Measurements from ENCODE around the gene NDUFB11. TPM values are rescaled to one million over a fixed set of nuclear protein-coding genes. Genes with fewer than 3 reads are reported as not detected.
A peak's percentile ranks its signal among the peaks of the same experiment; 100 is the strongest.
"Not testable (repeated sequence)": the region's sequence is repeated elsewhere in the genome, so short reads cannot be mapped to it uniquely, and the experiment has no call there.

Gene NDUFB11
- total RNA-seq, 2 experiments from 2014 or later: 78.1 to 139 TPM

DNA sequence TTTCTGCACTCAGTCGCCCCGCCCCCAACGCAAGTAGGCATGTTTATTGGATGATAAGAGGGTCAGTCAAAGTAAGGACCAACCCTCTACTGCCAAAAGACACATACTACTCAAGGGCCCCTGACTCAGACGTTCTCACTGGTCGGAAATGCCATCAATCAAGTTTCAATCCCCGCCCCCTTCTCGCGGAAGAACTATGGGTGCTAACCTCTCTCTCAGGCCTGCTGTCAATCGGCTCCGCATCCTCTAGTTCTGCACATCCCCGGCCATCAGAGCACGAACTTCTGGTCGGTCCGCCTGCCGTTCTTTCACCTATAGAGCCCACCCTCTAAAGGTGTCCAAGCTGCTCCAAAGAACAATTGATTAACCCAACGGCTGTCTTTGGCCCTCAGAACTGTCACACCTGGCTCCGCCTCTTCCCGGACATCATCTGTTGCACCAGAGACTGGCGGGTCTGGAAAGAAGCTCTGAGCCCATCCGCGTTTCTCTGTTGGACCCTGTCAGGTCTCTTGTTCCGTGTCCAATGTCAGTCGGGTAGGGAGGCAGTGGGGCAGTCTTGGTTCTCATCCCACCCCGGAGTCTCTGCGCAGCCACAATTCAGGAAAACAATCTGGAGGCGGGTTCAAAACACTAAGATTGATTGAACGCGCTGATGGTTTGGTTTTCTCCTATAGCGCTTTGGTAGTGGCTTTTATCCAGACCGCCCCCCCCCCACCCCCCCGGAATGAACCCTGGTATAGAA, 15.2 kb downstream of the NDUFB11 start:
- POLR2A ChIA-PET: interaction anchor here (0.6 to 0.9 kb wide), 4 partner anchors 9 to 956 kb away, joined by 3 to 4 read pairs (median 3); partner anchors contain the start of genes NDUFB11 and RBM10
- TF ChIP-seq, protein P1, sequence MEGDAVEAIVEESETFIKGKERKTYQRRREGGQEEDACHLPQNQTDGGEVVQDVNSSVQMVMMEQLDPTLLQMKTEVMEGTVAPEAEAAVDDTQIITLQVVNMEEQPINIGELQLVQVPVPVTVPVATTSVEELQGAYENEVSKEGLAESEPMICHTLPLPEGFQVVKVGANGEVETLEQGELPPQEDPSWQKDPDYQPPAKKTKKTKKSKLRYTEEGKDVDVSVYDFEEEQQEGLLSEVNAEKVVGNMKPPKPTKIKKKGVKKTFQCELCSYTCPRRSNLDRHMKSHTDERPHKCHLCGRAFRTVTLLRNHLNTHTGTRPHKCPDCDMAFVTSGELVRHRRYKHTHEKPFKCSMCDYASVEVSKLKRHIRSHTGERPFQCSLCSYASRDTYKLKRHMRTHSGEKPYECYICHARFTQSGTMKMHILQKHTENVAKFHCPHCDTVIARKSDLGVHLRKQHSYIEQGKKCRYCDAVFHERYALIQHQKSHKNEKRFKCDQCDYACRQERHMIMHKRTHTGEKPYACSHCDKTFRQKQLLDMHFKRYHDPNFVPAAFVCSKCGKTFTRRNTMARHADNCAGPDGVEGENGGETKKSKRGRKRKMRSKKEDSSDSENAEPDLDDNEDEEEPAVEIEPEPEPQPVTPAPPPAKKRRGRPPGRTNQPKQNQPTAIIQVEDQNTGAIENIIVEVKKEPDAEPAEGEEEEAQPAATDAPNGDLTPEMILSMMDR (conservative IDR thresholded peaks at IDR 0.05; ENCODE audit: low read length): no peak
- no peak for TF ChIP-seq EZH2phosphoT487 (IDR thresholded peaks at IDR 0.05; ENCODE audit: borderline replicate concordance, low read depth, low read length)
- Histone ChIP-seq H3K4me2 (ENCODE audit: low read length) (peak overlapping the region; percentile 73), H3K27ac (ENCODE audit: low read depth, low read length, poor library complexity, severe bottlenecking) (peak overlapping the region; percentile 66), H3K36me3 (ENCODE audit: insufficient read depth, low read length) (no peaks in the 10 kb centered on the region), H3K9me3 (ENCODE audit: low read length) (no peaks in the 10 kb centered on the region), H3K79me2 (ENCODE audit: insufficient read depth, low read depth, low read length) (no peaks in the 10 kb centered on the region), H3K4me1 (ENCODE audit: insufficient read depth, low read length, poor library complexity, severe bottlenecking) (peaks cover 4% of the 10 kb centered on the region), H2AFZ (ENCODE audit: low read length) (peak overlapping the region; percentile 97), H4K20me1 (ENCODE audit: insufficient read depth, low read length) (no peaks in the 10 kb centered on the region), H3K9me2 (ENCODE audit: insufficient read depth, low read length) (no peaks in the 10 kb centered on the region), H3K4me3 (ENCODE audit: low read depth, low read length, poor library complexity, severe bottlenecking) (peak overlapping the region; percentile 81)
- DNase-seq (ENCODE audit: low spot score): peak; percentile 91
- CTCF ChIA-PET (ENCODE audit: unreplicated experiment): no interaction called here
- intact Hi-C loops (cut with micrococcal nuclease; ENCODE audit: unreplicated experiment): no loop called here
- TSS peak; percentile 88 for BruUV-seq (replicated peaks)

DNA sequence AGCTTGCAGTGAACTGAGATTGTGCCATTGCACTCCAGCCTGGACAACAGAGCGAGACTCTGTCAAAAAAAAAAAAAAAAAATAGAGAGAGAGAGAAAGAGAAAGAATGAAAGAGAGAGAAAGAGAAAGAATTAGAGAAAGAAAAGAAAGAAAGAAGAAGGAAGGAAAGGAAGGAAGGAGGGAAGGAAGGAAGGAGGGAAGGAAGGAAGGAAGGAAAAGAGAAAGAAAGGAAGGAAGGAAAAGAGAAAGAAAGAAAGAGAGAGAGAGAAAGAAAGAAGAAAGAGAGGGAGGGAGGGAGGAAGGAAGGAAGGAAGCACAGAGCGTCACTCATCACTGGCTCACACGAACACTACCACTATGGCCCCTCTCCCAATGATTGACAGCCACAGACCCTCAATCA, 20.0 kb downstream of the NDUFB11 start:
- intact Hi-C loops (cut with micrococcal nuclease; ENCODE audit: unreplicated experiment); H3K27ac ChIP-seq (ENCODE audit: low read depth, low read length, poor library complexity, severe bottlenecking); H3K36me3 ChIP-seq (ENCODE audit: insufficient read depth, low read length); H3K79me2 ChIP-seq (ENCODE audit: insufficient read depth, low read depth, low read length); H2AFZ ChIP-seq (ENCODE audit: low read length); H3K9me3 ChIP-seq (ENCODE audit: low read length); POLR2A ChIA-PET; H3K4me1 ChIP-seq (ENCODE audit: insufficient read depth, low read length, poor library complexity, severe bottlenecking); H3K4me3 ChIP-seq (ENCODE audit: low read depth, low read length, poor library complexity, severe bottlenecking); DNase-seq (ENCODE audit: low spot score); BruUV-seq (replicated peaks); H3K4me2 ChIP-seq (ENCODE audit: low read length); H4K20me1 ChIP-seq (ENCODE audit: insufficient read depth, low read length); H3K9me2 ChIP-seq (ENCODE audit: insufficient read depth, low read length); CTCF ChIA-PET (ENCODE audit: unreplicated experiment): not testable (repeated sequence)

DNA sequence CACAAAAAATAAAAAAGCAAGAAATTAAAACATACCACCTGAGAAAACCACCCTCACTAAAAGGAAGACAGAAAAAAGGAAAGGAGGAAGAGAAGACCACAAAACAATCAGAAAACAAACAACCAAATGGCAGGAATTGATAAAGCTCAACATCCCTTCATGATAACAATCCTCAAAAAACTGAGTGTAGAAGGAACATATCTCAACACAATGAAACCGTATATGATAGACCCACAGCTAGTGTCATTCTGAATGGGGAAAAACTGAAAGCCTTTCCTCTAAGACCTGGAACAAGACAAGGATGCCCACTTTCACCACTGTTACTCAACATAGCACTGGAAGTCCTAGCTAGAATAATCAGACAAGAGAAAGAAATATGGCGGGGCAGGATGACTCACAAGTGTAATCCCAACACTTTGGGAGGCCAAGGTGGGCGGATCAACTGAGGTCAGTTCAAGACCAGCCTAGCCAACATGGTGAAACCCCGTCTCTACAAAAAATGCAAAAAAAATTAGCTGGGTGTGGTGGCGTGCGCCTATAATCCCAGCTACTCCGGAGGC, 27.9 kb downstream of the NDUFB11 start:
- H3K9me3 ChIP-seq (ENCODE audit: low read length); H3K36me3 ChIP-seq (ENCODE audit: insufficient read depth, low read length); H3K4me1 ChIP-seq (ENCODE audit: insufficient read depth, low read length, poor library complexity, severe bottlenecking); H2AFZ ChIP-seq (ENCODE audit: low read length); H3K9me2 ChIP-seq (ENCODE audit: insufficient read depth, low read length); H3K27ac ChIP-seq (ENCODE audit: low read depth, low read length, poor library complexity, severe bottlenecking); H4K20me1 ChIP-seq (ENCODE audit: insufficient read depth, low read length); DNase-seq (ENCODE audit: low spot score); H3K79me2 ChIP-seq (ENCODE audit: insufficient read depth, low read depth, low read length); H3K4me2 ChIP-seq (ENCODE audit: low read length); BruUV-seq (replicated peaks); intact Hi-C loops (cut with micrococcal nuclease; ENCODE audit: unreplicated experiment); CTCF ChIA-PET (ENCODE audit: unreplicated experiment); H3K4me3 ChIP-seq (ENCODE audit: low read depth, low read length, poor library complexity, severe bottlenecking): not testable (repeated sequence)
- POLR2A ChIA-PET: interaction anchor here (0.6 to 0.8 kb wide), 3 partner anchors 10 to 199 kb away, joined by 3 to 4 read pairs (median 3); no protein-coding TSS in a partner anchor

Measured in OCI-LY7 (cell line).